BE2C (cell line): ENCODE results near the gene ILKAP.

Experiments used
- DNase-seq: peaks from one replicate; pipeline ENCODE4 v3.0.0-alpha.2; 2020
- H3K27me3 ChIP-seq: fragments of 250-450 bp; sonication (Bioruptor Pico); 2 replicates; pipeline ENCODE4 v1.5.1; 2020; ENCODE audit warnings: mild to moderate bottlenecking
- H3K36me3 ChIP-seq: fragments of 250-450 bp; sonication (Bioruptor Pico); 2 replicates; pipeline ENCODE4 v1.5.1; 2020; ENCODE audit warnings: mild to moderate bottlenecking
- H3K4me1 ChIP-seq: fragments of 250-450 bp; sonication (Bioruptor Pico); 2 replicates; pipeline ENCODE4 v1.5.1; 2020
- H3K4me3 ChIP-seq: 2 replicates; pipeline ENCODE4 v1.5.1; 2011; ENCODE audit warnings: low read depth, low read length
- H3K9me3 ChIP-seq: fragments of 250-450 bp; sonication (Bioruptor Pico); 2 replicates; pipeline ENCODE4 v1.5.1; 2020
- TF ChIP-seq, protein P1 (sequence below): IDR thresholded peaks from 2 replicates; pipeline ENCODE4 v1.5.1; 2012; ENCODE audit warnings: mild to moderate bottlenecking, low read depth, low read length

Gene ILKAP

DNA sequence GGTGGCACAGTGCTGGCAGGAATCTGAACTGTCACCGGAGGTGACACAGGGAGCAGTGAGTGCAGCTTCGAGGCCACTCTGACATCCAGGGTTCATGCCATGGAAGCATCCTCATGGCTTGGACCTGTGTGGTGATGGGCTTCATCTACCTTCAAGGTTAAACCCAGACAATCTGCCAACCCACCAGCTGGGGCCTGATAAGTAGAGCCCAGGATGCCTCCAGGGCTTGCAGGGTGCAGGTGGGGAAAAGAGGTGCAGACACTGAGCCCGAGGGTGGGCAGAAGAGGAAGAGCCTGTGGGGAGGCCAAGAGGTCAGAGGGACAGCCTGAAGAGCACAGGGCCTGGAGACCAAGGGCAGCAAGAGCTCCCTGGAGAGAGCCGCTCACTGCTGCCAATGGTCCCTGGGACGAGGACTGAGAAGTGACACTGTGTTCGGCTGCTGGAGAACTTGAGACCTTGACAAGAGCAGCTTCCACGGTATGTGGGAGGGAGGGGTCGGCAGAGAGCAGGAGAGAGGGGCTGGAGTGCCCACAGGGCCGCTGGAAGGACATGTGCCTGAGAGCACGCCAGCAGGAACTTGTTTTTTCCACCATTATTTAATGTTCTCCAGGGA, 44.5 kb upstream of the ILKAP start:
- H3K4me3 ChIP-seq = no peak overlapping the region
- TF ChIP-seq, protein P1, sequence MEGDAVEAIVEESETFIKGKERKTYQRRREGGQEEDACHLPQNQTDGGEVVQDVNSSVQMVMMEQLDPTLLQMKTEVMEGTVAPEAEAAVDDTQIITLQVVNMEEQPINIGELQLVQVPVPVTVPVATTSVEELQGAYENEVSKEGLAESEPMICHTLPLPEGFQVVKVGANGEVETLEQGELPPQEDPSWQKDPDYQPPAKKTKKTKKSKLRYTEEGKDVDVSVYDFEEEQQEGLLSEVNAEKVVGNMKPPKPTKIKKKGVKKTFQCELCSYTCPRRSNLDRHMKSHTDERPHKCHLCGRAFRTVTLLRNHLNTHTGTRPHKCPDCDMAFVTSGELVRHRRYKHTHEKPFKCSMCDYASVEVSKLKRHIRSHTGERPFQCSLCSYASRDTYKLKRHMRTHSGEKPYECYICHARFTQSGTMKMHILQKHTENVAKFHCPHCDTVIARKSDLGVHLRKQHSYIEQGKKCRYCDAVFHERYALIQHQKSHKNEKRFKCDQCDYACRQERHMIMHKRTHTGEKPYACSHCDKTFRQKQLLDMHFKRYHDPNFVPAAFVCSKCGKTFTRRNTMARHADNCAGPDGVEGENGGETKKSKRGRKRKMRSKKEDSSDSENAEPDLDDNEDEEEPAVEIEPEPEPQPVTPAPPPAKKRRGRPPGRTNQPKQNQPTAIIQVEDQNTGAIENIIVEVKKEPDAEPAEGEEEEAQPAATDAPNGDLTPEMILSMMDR = no peak
- DNase-seq = no peak
- no peaks in the 10 kb centered on the region for H3K9me3 ChIP-seq
- peaks cover 13% of the 10 kb centered on the region for H3K36me3 ChIP-seq
- no peaks in the 10 kb centered on the region for H3K27me3 ChIP-seq
- peaks cover 10% of the 10 kb centered on the region for H3K4me1 ChIP-seq

DNA sequence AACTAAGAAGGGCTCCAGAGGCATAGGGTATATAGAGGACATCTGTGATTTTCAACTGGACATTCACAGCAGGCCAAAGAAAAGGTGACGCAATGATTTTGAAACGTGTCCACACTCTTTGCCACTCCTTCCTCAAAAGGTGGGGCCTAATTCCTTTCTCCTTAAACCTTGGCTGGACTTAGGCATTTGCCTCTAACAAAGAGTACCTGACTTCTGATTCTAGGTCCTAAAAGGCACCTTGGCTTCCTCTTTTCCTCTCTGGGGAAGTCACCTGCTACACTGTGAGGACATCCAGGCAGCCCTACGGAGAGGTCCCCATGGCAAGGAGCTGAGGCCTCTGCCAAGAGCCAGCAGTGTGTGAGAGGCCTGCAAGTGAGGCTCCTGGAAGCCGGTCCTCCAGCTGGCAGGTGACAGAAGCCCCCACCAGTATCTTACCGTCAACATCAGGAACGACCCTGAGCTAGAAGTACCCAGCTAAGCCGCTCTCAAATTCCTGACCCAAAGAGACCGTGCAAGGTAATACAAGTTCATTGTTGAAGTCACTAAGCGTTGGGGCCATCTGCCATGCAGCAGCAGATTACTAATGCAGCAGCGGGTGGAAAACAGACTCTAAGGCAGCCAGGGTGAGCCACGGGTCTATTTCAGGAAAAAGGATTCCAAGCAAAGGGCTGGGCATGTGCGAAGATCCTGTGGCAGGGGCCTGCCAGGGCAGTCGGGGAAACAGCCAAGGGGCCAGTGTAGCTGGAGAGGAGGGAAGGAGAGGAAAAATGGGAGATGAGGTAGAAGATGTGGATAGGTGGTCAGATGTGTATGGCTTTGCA, 43.7 kb upstream of the ILKAP start:
- DNase-seq = no peak
- Histone ChIP-seq H3K27me3 (no peaks in the 10 kb centered on the region), H3K36me3 (peaks cover 6% of the 10 kb centered on the region), H3K9me3 (no peaks in the 10 kb centered on the region), H3K4me3 (no peak overlapping the region), H3K4me1 (peaks cover 17% of the 10 kb centered on the region)
- TF ChIP-seq, protein P1 = no peak

DNA sequence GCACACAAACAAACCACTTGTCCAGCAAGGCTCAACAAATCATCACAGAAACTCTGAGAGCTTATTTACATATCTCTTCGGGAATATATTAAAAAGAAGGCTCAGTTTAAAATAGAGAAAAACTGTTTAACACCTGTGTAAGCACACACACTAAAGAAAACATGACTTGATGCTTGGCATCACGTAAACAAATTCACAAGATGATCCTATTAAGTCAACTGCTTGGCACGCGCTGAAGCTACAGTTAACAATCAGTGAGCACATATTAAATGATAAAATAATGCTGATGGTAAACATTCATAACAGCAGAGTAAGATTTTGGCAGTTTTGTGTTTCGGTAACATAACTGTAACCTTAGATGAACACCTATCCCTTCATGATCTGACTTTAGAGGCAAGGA, 40.7 kb upstream of the ILKAP start:
- Histone ChIP-seq H3K4me3 (no peak overlapping the region), H3K4me1 (peaks cover 25% of the 10 kb centered on the region), H3K36me3 (no peaks in the 10 kb centered on the region; the same call in 1 of the 2 replicates), H3K9me3 (no peaks in the 10 kb centered on the region), H3K27me3 (no peaks in the 10 kb centered on the region)
- TF ChIP-seq, protein P1 = no peak
- DNase-seq = no peak

DNA sequence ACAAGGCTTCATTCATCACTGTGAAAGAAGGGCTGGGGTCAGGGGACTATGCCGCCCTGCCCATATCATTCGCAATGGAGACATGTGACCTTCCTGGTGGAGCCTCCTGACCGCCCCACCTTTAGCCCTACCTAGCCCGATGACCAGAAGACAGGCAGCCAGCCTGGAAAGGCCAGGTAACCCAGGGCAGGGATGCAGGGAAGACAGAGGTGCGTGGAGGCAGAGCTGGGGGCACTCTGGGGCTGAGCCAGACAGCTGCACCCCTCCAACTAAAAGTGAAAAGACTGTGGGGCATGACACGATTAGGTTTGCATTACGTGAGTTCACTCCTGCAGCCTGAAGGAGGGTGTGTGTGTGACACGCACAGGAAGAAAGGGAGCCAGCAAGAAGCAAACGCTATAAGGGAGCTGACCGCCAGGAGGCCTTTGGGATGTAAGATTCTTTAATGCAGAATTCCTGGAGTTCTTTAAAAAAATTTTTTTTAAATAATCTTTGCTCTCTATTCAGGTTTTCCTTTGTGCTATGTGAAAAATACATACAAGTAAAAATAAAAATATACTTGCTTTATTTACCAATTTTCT, 40.1 kb upstream of the ILKAP start:
- Histone ChIP-seq H3K36me3 (no peaks in the 10 kb centered on the region), H3K4me1 (peaks cover 25% of the 10 kb centered on the region), H3K9me3 (no peaks in the 10 kb centered on the region), H3K4me3 (no peak overlapping the region), H3K27me3 (no peaks in the 10 kb centered on the region)
- DNase-seq = no peak
- TF ChIP-seq, protein P1 = 0 out of 2 replicates have a peak, but pooled peaks have one; percentile 32

DNA sequence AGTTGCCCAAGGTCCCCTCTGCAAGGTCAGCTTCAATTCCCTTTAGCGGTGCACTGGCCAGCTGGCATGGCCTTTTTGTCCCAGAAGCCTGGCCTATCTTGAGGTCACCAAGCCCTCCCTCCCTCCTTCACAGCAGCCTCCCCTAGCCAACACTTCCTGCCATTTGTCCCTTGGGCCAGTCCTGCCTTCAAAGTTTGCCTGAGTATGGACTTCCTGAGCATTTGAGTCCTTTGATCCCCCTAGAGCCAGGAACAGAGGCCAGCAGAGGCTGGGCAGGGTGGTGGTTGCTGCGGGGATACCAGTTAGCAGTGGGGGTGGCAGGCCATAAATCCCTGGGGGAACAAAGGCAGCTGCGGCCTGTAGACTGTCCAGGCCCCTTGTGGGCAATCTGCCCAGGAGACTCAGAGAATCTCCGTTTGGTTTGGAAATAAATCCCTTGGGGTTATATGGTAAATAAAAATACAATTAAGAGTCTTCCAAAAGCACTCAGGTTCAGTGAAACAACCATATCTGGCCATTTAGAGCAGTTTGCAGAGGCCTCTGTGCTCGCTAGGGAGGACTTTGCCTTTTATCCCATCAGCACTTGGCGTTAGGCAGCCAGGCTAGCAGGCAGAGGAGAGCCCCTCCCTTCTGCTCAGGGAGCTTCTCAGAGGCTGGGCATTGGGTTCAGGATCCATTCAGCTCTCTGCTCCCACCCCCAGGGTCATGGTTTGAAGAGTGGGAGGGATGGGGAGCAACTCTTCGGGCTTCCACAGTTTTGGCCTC, 39.4 kb upstream of the ILKAP start:
- H3K9me3 ChIP-seq = no peaks in the 10 kb centered on the region
- TF ChIP-seq, protein P1 = 0 out of 2 replicates have a peak, but pooled peaks have one; percentile 2
- H3K27me3 ChIP-seq = no peaks in the 10 kb centered on the region
- peaks cover 25% of the 10 kb centered on the region for H3K4me1 ChIP-seq
- DNase-seq = peak; percentile 96
- no peaks in the 10 kb centered on the region for H3K36me3 ChIP-seq
- no peak overlapping the region for H3K4me3 ChIP-seq
